IMR-90 (cell line): ENCODE data around the gene PTPRN2. TPM values are rescaled to one million over a fixed set of nuclear protein-coding genes. Genes with fewer than 3 reads are reported as not detected.

Experiments
- ATAC-seq: fragments of 200-7000 bp; cut with Tn5 transposase; 2 replicates; pipeline ENCODE4 v1.9.1; 2020; ENCODE audit warnings: low read depth, mild to moderate bottlenecking, moderate library complexity
- BruUV-seq: library from RNA; stranded (reverse); fragments of 400-500 nt; replicated peaks from 2 replicates; lab custom pipeline; 2021; lab: Mats Ljungman, UMichigan
- CTCF ChIA-PET: fragments of 300-600 bp; formaldehyde crosslinking; extraction: SDS; loops from one replicate; lab custom pipeline; 2021; ENCODE audit warnings: antibody characterized with exemption; lab: Yijun Ruan, JAX
- POLR2A ChIA-PET: fragments of 300-600 bp; sonication (Branson Sonifier 250); formaldehyde crosslinking; loops from one replicate; lab custom pipeline; 2022; ENCODE audit warnings: antibody characterized with exemption; ENCODE audit not compliant: unreplicated experiment; lab: Charles Lee
- DNase-seq: peaks from one replicate; pipeline ENCODE4 v3.0.0; 2013
- H2AFZ ChIP-seq: replicated peaks from 2 replicates; pipeline ENCODE3; 2013; ENCODE audit warnings: low read length, mild to moderate bottlenecking; ENCODE audit not compliant: poor library complexity
- H2AK5ac ChIP-seq: 2 replicates; pipeline ENCODE4 v1.6.1; 2013; ENCODE audit warnings: low read depth, low read length, inconsistent platforms
- H2AK9ac ChIP-seq: replicated peaks from 2 replicates; pipeline ENCODE3; 2013; ENCODE audit warnings: mild to moderate bottlenecking, low read depth, low read length, moderate library complexity; ENCODE audit not compliant: poor library complexity
- H2BK120ac ChIP-seq: 2 replicates; pipeline ENCODE4 v1.6.1; 2013; ENCODE audit warnings: low read depth, low read length, inconsistent platforms
- H2BK15ac ChIP-seq: 3 replicates; pipeline ENCODE4 v1.6.1; 2013; ENCODE audit warnings: low read depth, low read length, inconsistent platforms
- H2BK20ac ChIP-seq: 2 replicates; pipeline ENCODE4 v1.6.1; 2013; ENCODE audit warnings: low read depth, mild to moderate bottlenecking, inconsistent platforms, low read length, moderate library complexity
- H2BK5ac ChIP-seq: 2 replicates; pipeline ENCODE4 v1.6.1; 2013; ENCODE audit warnings: mild to moderate bottlenecking, low read depth, low read length, inconsistent platforms; ENCODE audit not compliant: poor library complexity, severe bottlenecking
- H3K14ac ChIP-seq: replicated peaks from 2 replicates; pipeline ENCODE4 v1.6.1; 2013; ENCODE audit warnings: low read depth, low read length, inconsistent platforms
- H3K18ac ChIP-seq: 2 replicates; pipeline ENCODE4 v1.6.1; 2013; ENCODE audit warnings: low read depth, low read length, control low read depth
- H3K23ac ChIP-seq: 2 replicates; pipeline ENCODE4 v1.6.1; 2013; ENCODE audit warnings: low read depth, low read length, inconsistent platforms
- H3K27ac ChIP-seq: 2 replicates; pipeline ENCODE4 v1.5.1; 2013; ENCODE audit warnings: mild to moderate bottlenecking, control low read depth, low read length; ENCODE audit not compliant: insufficient read depth
- H3K27me3 ChIP-seq: 2 replicates; pipeline ENCODE4 v1.6.1; 2013; ENCODE audit warnings: low read length; ENCODE audit not compliant: control insufficient read depth, insufficient read depth
- H3K36me3 ChIP-seq: 2 replicates; pipeline ENCODE4 v1.6.1; 2013; ENCODE audit warnings: low read length, mixed read lengths; ENCODE audit not compliant: control insufficient read depth, insufficient read depth
- H3K4ac ChIP-seq: 2 replicates; pipeline ENCODE4 v1.6.1; 2013; ENCODE audit warnings: low read depth, low read length, inconsistent platforms
- H3K4me1 ChIP-seq: 2 replicates; pipeline ENCODE4 v1.6.1; 2013; ENCODE audit warnings: low read length, mixed read lengths; ENCODE audit not compliant: control insufficient read depth, insufficient read depth
- H3K4me2 ChIP-seq: 2 replicates; pipeline ENCODE4 v1.6.1; 2013; ENCODE audit warnings: low read depth, mild to moderate bottlenecking, control low read depth, low read length, moderate library complexity
- H3K4me3 ChIP-seq: 2 replicates; pipeline ENCODE4 v1.5.1; 2013; ENCODE audit warnings: low read depth, mild to moderate bottlenecking, control low read depth, low read length, moderate library complexity; ENCODE audit not compliant: insufficient read depth
- H3K56ac ChIP-seq: 2 replicates; pipeline ENCODE4 v1.6.1; 2013; ENCODE audit warnings: low read length, inconsistent platforms; ENCODE audit not compliant: insufficient read depth; ENCODE audit errors: extremely low read depth
- H3K79me1 ChIP-seq, 2 experiments: 2 replicates each; pipeline ENCODE4 v1.6.1; 2013; ENCODE audit warnings: low read length in 2 of 2, inconsistent platforms in 1 of 2, low read depth in 1 of 2
- H3K9ac ChIP-seq: 2 replicates; pipeline ENCODE4 v1.6.1; 2013; ENCODE audit warnings: low read depth, low read length, control low read depth
- H3K9me1 ChIP-seq: 2 replicates; pipeline ENCODE4 v1.6.1; 2013; ENCODE audit warnings: low read length, inconsistent platforms; ENCODE audit not compliant: insufficient read depth
- H3K9me3 ChIP-seq: 2 replicates; pipeline ENCODE4 v1.6.1; 2013; ENCODE audit warnings: low read length; ENCODE audit not compliant: control insufficient read depth, insufficient read depth
- H4K20me1 ChIP-seq: 2 replicates; pipeline ENCODE4 v1.6.1; 2013; ENCODE audit warnings: low read length, inconsistent platforms; ENCODE audit not compliant: insufficient read depth
- H4K5ac ChIP-seq: 2 replicates; pipeline ENCODE4 v1.6.1; 2013; ENCODE audit warnings: mild to moderate bottlenecking, low read depth, low read length, control low read depth
- H4K8ac ChIP-seq, 2 experiments: 2 replicates each; pipeline ENCODE4 v1.6.1; 2013; ENCODE audit warnings: low read depth in 2 of 2, low read length in 2 of 2, control low read depth in 1 of 2, inconsistent platforms in 1 of 2
- H4K91ac ChIP-seq: 2 replicates; pipeline ENCODE4 v1.6.1; 2013; ENCODE audit warnings: low read depth, low read length, inconsistent platforms; ENCODE audit not compliant: insufficient read depth
- BHLHE40 ChIP-seq: fragments of 150-350 bp; IDR thresholded peaks from 2 replicates; pipeline ENCODE4 v1.6.1; 2016; ENCODE audit warnings: mild to moderate bottlenecking, low read depth, low read length
- CEBPB ChIP-seq: IDR thresholded peaks from 2 replicates; pipeline ENCODE4 v1.6.1; 2012; ENCODE audit warnings: low read depth, low read length, improper control_type of control experiment
- CHD1 ChIP-seq: IDR thresholded peaks from 2 replicates; pipeline ENCODE4 v1.6.1; 2012; ENCODE audit warnings: low read depth, low read length, improper control_type of control experiment
- FOS ChIP-seq: fragments of 150-350 bp; IDR thresholded peaks from 2 replicates; pipeline ENCODE4 v1.6.1; 2016; ENCODE audit warnings: low read depth, low read length
- MAFK ChIP-seq: IDR thresholded peaks from 2 replicates; pipeline ENCODE4 v1.6.1; 2012; ENCODE audit warnings: low read depth, low read length, improper control_type of control experiment
- MAZ ChIP-seq: IDR thresholded peaks from 2 replicates; pipeline ENCODE4 v1.6.1; 2012; ENCODE audit warnings: low read depth, mild to moderate bottlenecking, low read length, improper control_type of control experiment, moderate library complexity, borderline replicate concordance
- MXI1 ChIP-seq: IDR thresholded peaks from 2 replicates; pipeline ENCODE4 v1.6.1; 2012; ENCODE audit warnings: low read depth, mild to moderate bottlenecking, low read length, moderate library complexity, borderline replicate concordance
- NFE2L2 ChIP-seq: fragments of 150-350 bp; IDR thresholded peaks from 2 replicates; pipeline ENCODE4 v1.6.1; 2016; ENCODE audit warnings: low read depth, mild to moderate bottlenecking, low read length
- POLR2A ChIP-seq: IDR thresholded peaks from 2 replicates; pipeline ENCODE4 v1.6.1; 2012; ENCODE audit warnings: mild to moderate bottlenecking, low read depth, low read length
- RAD21 ChIP-seq: IDR thresholded peaks from 2 replicates; pipeline ENCODE4 v1.6.1; 2012; ENCODE audit warnings: low read length, improper control_type of control experiment
- RCOR1 ChIP-seq: IDR thresholded peaks from 2 replicates; pipeline ENCODE4 v1.6.1; 2012; ENCODE audit warnings: mild to moderate bottlenecking, low read length, improper control_type of control experiment; ENCODE audit not compliant: insufficient replicate concordance
- RFX5 ChIP-seq: IDR thresholded peaks from 2 replicates; pipeline ENCODE4 v1.8.0; 2012; ENCODE audit warnings: low read depth, mild to moderate bottlenecking, low read length, moderate library complexity
- SMC3 ChIP-seq: fragments of 150-350 bp; IDR thresholded peaks from 2 replicates; pipeline ENCODE4 v1.6.1; 2016; ENCODE audit warnings: low read depth, mild to moderate bottlenecking, antibody characterized with exemption, low read length, moderate library complexity
- USF2 ChIP-seq: fragments of 150-350 bp; IDR thresholded peaks from 2 replicates; pipeline ENCODE4 v1.6.1; 2017; ENCODE audit warnings: mild to moderate bottlenecking, antibody characterized with exemption, low read length, low read depth
- WGBS, 2 experiments: methylation state at CpG; one replicate each; pipeline versions ENCODE4 v1.1.5 to v1.1.7; 2013; ENCODE audit warnings: missing lambda C conversion rate in 2 of 2; ENCODE audit not compliant: insufficient read length in 1 of 2; ENCODE audit errors: extremely low coverage in 2 of 2; 5-methylcytosine and 5-hydroxymethylcytosine counted together
- dilution Hi-C: fragments of 300-500 bp; cut with HindIII; formaldehyde crosslinking; loops from one replicate; pipeline ENCODE4 v1.14.3; 2018; ENCODE audit warnings: low sequenced_read_pairs; ENCODE audit not compliant: unreplicated experiment
- in situ Hi-C: fragments of 300-500 bp; cut with MboI; formaldehyde crosslinking; loops from 3 replicates; pipeline ENCODE4 v1.14.3; 2019; ENCODE audit warnings: low sequenced_read_pairs, inconsistent platforms, mixed read lengths
- intact Hi-C: fragments of 100-400 bp; cut with micrococcal nuclease; formaldehyde crosslinking; loops from 2 replicates; pipeline ENCODE4 v1.10.0; 2022
- polyA plus RNA-seq, 3 experiments: library from polyadenylated mRNA; depleted of rRNA; stranded (reverse); fragments of >200 nt; gene quantifications; 2 replicates each; pipeline ENCODE4 v1.2.3, GENCODE V29; 2012; ENCODE audit warnings: low replicate concordance in 1 of 3
- total RNA-seq: library from RNA; depleted of rRNA; stranded (reverse); fragments of >200 nt; gene quantifications from 2 replicates; pipeline ENCODE4 v1.2.3, GENCODE V29; 2012
- TF ChIP-seq, protein P1 (sequence below): conservative IDR thresholded peaks from 2 replicates; pipeline ENCODE4 v1.5.1; 2012; ENCODE audit warnings: mild to moderate bottlenecking, low read depth, low read length, improper control_type of control experiment
- TF ChIP-seq, protein P2 (sequence below): fragments of 150-350 bp; IDR thresholded peaks from 2 replicates; pipeline ENCODE4 v1.6.1; 2016; ENCODE audit warnings: low read depth, mild to moderate bottlenecking, low read length, moderate library complexity, borderline replicate concordance

Gene PTPRN2
- total and polyA plus RNA-seq, 2 of the 4 experiments (the other 2 are of a cell fraction), result 0.03 TPM; not detected in 1

- CTCF ChIA-PET, result no interaction called here
- Histone ChIP-seq H3K4ac (no peak overlapping the region), H2AK5ac (no peak overlapping the region), H2BK120ac (no peak overlapping the region), H3K36me3 (no peaks in the 10 kb centered on the region), H3K56ac (no peak overlapping the region), H3K9me1 (no peaks in the 10 kb centered on the region), H2AFZ (no peak overlapping the region), H3K79me1 (no peaks in the 10 kb centered on the region), H4K5ac (no peak overlapping the region), H3K4me1 (no peaks in the 10 kb centered on the region), H4K8ac (no peak overlapping the region), H2AK9ac (no peak overlapping the region), H4K91ac (no peak overlapping the region), H4K20me1 (no peaks in the 10 kb centered on the region), H2BK5ac (no peak overlapping the region), H2BK20ac (no peak overlapping the region), H3K9ac (no peak overlapping the region), H3K27ac (no peak overlapping the region), H3K9me3 (peaks cover 40% of the 10 kb centered on the region), H3K14ac (no peak overlapping the region), H3K4me2 (no peak overlapping the region), H3K23ac (no peak overlapping the region), H3K4me3 (no peak overlapping the region), H3K27me3 (no peaks in the 10 kb centered on the region), H3K18ac (no peak overlapping the region), H2BK15ac (no peak overlapping the region)
- BruUV-seq, result no TSS peak
- intact Hi-C loops, result no loop called here
- dilution Hi-C loops, result no loop called here
- POLR2A ChIA-PET, result no interaction called here
- DNase-seq (no peak), ATAC-seq (no peak)
- TF ChIP-seq MAFK, result no peak
- TF ChIP-seq CHD1, result no peak
- TF ChIP-seq MAZ, result no peak
- TF ChIP-seq RFX5, result no peak
- TF ChIP-seq CEBPB, result no peak
- TF ChIP-seq, protein P1, sequence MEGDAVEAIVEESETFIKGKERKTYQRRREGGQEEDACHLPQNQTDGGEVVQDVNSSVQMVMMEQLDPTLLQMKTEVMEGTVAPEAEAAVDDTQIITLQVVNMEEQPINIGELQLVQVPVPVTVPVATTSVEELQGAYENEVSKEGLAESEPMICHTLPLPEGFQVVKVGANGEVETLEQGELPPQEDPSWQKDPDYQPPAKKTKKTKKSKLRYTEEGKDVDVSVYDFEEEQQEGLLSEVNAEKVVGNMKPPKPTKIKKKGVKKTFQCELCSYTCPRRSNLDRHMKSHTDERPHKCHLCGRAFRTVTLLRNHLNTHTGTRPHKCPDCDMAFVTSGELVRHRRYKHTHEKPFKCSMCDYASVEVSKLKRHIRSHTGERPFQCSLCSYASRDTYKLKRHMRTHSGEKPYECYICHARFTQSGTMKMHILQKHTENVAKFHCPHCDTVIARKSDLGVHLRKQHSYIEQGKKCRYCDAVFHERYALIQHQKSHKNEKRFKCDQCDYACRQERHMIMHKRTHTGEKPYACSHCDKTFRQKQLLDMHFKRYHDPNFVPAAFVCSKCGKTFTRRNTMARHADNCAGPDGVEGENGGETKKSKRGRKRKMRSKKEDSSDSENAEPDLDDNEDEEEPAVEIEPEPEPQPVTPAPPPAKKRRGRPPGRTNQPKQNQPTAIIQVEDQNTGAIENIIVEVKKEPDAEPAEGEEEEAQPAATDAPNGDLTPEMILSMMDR, result no peak
- no peak for TF ChIP-seq MXI1
- TF ChIP-seq POLR2A, result no peak
- no peak for TF ChIP-seq RAD21
- no peak for TF ChIP-seq BHLHE40
- no peak for TF ChIP-seq NFE2L2
- TF ChIP-seq USF2, result no peak
- TF ChIP-seq SMC3, result no peak
- TF ChIP-seq, protein P2, sequence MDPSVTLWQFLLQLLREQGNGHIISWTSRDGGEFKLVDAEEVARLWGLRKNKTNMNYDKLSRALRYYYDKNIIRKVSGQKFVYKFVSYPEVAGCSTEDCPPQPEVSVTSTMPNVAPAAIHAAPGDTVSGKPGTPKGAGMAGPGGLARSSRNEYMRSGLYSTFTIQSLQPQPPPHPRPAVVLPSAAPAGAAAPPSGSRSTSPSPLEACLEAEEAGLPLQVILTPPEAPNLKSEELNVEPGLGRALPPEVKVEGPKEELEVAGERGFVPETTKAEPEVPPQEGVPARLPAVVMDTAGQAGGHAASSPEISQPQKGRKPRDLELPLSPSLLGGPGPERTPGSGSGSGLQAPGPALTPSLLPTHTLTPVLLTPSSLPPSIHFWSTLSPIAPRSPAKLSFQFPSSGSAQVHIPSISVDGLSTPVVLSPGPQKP, result no peak
- TF ChIP-seq RCOR1, result no peak
- no peak for TF ChIP-seq FOS
- WGBS, 2 experiments, result 50% methylated on average over 2 of the region's 18 CpGs; no CpG with 5 or more reads in 1 of the 2 experiments
- in situ Hi-C loops, result no loop called here
These were observed 214.0 kb downstream of the PTPRN2 start for GRCh38 chr7:158373476-158374133.
